HepG2 (cell line): ENCODE data around the gene PRKAR2B.

Experiments
- AGO1 ChIP-seq: fragments of 200-400 bp; formaldehyde crosslinking; IDR thresholded peaks from 2 replicates; pipeline ENCODE4 v1.6.1; 2017; ENCODE audit warnings: mild to moderate bottlenecking, low read depth, low read length, moderate library complexity; ENCODE audit not compliant: poor library complexity, severe bottlenecking
- FOXP4 ChIP-seq: sonication (generic); formaldehyde crosslinking; IDR thresholded peaks from 2 replicates; pipeline ENCODE4 v1.4.0; 2020; ENCODE audit warnings: missing genetic modification reagents
- JUN ChIP-seq: sonication (generic); formaldehyde crosslinking; IDR thresholded peaks from 2 replicates; pipeline ENCODE4 v1.4.0; 2020; ENCODE audit warnings: mild to moderate bottlenecking, missing genetic modification reagents
- POLR2AphosphoS5 ChIP-seq: IDR thresholded peaks from 2 replicates; pipeline ENCODE4 v1.6.1; 2012; ENCODE audit warnings: low read depth, low read length
- YY1 ChIP-seq: IDR thresholded peaks from 2 replicates; pipeline ENCODE4 v1.6.1; 2011; ENCODE audit warnings: low read length, low read depth, moderate library complexity, mild to moderate bottlenecking; ENCODE audit not compliant: insufficient read depth, insufficient replicate concordance
- TF ChIP-seq, protein P1 (sequence below): sonication (generic); formaldehyde crosslinking; IDR thresholded peaks from one replicate; pipeline ENCODE4 v1.5.1; 2020; ENCODE audit warnings: mild to moderate bottlenecking, missing genetic modification reagents; ENCODE audit errors: not compliant biosample characterization

DNA sequence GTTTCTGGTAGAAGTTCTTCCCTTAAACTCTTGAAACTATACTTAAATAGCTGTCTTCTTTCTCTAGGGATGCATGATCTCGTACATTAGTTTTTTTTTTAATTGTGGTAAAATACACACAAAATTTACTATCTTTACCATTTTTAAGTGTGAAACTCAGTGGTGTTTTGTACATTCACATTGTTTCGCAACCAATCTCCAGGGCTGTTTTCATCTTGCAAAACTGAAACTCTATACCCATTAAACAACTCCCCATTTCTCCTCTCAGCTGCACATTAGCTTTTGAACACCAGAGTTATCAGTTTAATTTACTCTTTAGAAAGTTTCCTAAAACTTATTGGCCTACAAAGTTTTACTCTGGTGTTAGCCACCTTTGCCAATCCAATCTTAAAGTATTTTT lies 45.5 kb upstream of the PRKAR2B start:
- TF ChIP-seq POLR2AphosphoS5 (no peak), YY1 (no peak), FOXP4 (no peak), AGO1 (no peak), JUN (CRISPR knock-in tag) (no peak)
- TF ChIP-seq, protein P1, sequence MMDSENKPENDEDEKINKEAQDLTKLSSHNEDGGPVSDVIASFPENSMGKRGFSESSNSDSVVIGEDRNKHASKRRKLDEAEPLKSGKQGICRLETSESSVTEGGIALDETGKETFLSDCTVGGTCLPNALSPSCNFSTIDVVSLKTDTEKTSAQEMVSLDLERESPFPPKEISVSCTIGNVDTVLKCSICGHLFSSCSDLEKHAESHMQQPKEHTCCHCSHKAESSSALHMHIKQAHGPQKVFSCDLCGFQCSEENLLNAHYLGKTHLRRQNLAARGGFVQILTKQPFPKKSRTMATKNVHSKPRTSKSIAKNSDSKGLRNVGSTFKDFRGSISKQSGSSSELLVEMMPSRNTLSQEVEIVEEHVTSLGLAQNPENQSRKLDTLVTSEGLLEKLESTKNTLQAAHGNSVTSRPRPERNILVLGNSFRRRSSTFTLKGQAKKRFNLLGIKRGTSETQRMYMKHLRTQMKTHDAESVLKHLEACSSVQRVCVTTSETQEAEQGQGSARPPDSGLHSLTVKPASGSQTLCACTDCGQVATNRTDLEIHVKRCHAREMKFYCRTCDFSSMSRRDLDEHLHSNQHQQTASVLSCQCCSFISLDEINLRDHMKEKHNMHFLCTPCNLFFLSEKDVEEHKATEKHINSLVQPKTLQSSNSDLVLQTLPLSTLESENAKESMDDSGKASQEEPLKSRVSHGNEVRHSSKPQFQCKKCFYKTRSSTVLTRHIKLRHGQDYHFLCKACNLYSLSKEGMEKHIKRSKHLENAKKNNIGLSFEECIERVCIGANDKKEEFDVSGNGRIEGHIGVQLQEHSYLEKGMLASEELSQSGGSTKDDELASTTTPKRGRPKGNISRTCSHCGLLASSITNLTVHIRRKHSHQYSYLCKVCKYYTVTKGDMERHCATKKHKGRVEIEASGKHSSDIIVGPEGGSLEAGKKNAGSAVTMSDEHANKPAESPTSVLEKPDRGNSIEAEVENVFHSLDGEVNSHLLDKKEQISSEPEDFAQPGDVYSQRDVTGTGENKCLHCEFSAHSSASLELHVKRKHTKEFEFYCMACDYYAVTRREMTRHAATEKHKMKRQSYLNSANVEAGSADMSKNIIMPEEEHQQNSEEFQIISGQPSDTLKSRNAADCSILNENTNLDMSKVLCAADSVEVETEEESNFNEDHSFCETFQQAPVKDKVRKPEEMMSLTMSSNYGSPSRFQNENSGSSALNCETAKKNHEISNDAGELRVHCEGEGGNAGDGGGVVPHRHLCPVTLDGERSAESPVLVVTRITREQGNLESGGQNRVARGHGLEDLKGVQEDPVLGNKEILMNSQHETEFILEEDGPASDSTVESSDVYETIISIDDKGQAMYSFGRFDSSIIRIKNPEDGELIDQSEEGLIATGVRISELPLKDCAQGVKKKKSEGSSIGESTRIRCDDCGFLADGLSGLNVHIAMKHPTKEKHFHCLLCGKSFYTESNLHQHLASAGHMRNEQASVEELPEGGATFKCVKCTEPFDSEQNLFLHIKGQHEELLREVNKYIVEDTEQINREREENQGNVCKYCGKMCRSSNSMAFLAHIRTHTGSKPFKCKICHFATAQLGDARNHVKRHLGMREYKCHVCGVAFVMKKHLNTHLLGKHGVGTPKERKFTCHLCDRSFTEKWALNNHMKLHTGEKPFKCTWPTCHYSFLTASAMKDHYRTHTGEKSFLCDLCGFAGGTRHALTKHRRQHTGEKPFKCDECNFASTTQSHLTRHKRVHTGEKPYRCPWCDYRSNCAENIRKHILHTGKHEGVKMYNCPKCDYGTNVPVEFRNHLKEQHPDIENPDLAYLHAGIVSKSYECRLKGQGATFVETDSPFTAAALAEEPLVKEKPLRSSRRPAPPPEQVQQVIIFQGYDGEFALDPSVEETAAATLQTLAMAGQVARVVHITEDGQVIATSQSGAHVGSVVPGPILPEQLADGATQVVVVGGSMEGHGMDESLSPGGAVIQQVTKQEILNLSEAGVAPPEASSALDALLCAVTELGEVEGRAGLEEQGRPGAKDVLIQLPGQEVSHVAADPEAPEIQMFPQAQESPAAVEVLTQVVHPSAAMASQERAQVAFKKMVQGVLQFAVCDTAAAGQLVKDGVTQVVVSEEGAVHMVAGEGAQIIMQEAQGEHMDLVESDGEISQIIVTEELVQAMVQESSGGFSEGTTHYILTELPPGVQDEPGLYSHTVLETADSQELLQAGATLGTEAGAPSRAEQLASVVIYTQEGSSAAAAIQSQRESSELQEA: no peak
